ENCODE measurements around the gene BCL11B.

Gene BCL11B

GRCh38 chr14:99254328-99255009 is 17.5 kb downstream of the BCL11B start:
- no peaks in the 10 kb centered on the region for H3K9me3 Mint-ChIP-seq
- no peak for DNase-seq
- peak overlapping the region; percentile 81 to 87 for H3K4me3 Mint-ChIP-seq
- H3K4me1 Mint-ChIP-seq, result peaks cover 97% of the 10 kb centered on the region
- no peak for ATAC-seq
- no peaks in the 10 kb centered on the region for H3K27me3 Mint-ChIP-seq
- H3K27ac Mint-ChIP-seq, result peak overlapping the region; percentile 88 to 95

GRCh38 chr14:99253890-99254289 is 18.1 kb downstream of the BCL11B start:
- H3K27ac Mint-ChIP-seq, result peak overlapping the region; percentile 88 to 95
- DNase-seq (no peak), ATAC-seq (no peak)
- H3K4me3 Mint-ChIP-seq, result peak overlapping the region; percentile 81 to 87
- no peaks in the 10 kb centered on the region for H3K27me3 Mint-ChIP-seq
- H3K9me3 Mint-ChIP-seq, result no peaks in the 10 kb centered on the region
- H3K4me1 Mint-ChIP-seq, result peaks cover 97% of the 10 kb centered on the region

- H3K9me3 Mint-ChIP-seq, result no peaks in the 10 kb centered on the region
- peak overlapping the region; percentile 91 to 95 for H3K27ac Mint-ChIP-seq
- ATAC-seq (peak; percentile 73), DNase-seq (peak in 1 of 2 donors; percentile 61)
- H3K27me3 Mint-ChIP-seq, result no peaks in the 10 kb centered on the region
- H3K4me3 Mint-ChIP-seq, result peak overlapping the region; percentile 81 to 87
- peaks cover 97% of the 10 kb centered on the region for H3K4me1 Mint-ChIP-seq
Observed at GRCh38 chr14:99252940-99253868, 18.8 kb downstream of the BCL11B start.

GRCh38 chr14:99252443-99252939 is 19.5 kb downstream of the BCL11B start:
- DNase-seq (no peak), ATAC-seq (no peak)
- peak overlapping the region; percentile 81 to 87 for H3K4me3 Mint-ChIP-seq
- H3K27me3 Mint-ChIP-seq, result no peaks in the 10 kb centered on the region
- peaks cover 97% of the 10 kb centered on the region for H3K4me1 Mint-ChIP-seq
- H3K9me3 Mint-ChIP-seq, result no peaks in the 10 kb centered on the region
- H3K27ac Mint-ChIP-seq, result peak overlapping the region; percentile 91 to 95

GRCh38 chr14:99251721-99252120 is 20.3 kb downstream of the BCL11B start:
- Mint-ChIP-seq H3K9me3 (no peaks in the 10 kb centered on the region), H3K4me3 (peak overlapping the region; percentile 63 to 76), H3K27me3 (no peaks in the 10 kb centered on the region), H3K27ac (peak overlapping the region; percentile 42 to 78), H3K4me1 (peaks cover 97% of the 10 kb centered on the region)
- no peak for DNase-seq
- no peak for ATAC-seq

- H3K27ac Mint-ChIP-seq, result peak overlapping the region; percentile 71 to 78
- no peak for DNase-seq
- no peaks in the 10 kb centered on the region for H3K9me3 Mint-ChIP-seq
- peak overlapping the region; percentile 76 to 79 for H3K4me3 Mint-ChIP-seq
- ATAC-seq, result no peak
- no peaks in the 10 kb centered on the region for H3K27me3 Mint-ChIP-seq
- H3K4me1 Mint-ChIP-seq, result peaks cover 92% of the 10 kb centered on the region
Observed at GRCh38 chr14:99250636-99251208, 21.3 kb downstream of the BCL11B start.

- ATAC-seq, result peak; percentile 21
- no peak for DNase-seq
- H3K4me3 Mint-ChIP-seq, result peak overlapping the region; percentile 76 to 84
- H3K27me3 Mint-ChIP-seq, result no peaks in the 10 kb centered on the region
- peak overlapping the region; percentile 36 to 93 for H3K27ac Mint-ChIP-seq
- H3K4me1 Mint-ChIP-seq, result peaks cover 83% of the 10 kb centered on the region
- H3K9me3 Mint-ChIP-seq, result no peaks in the 10 kb centered on the region
Observed at GRCh38 chr14:99249389-99249788, 22.6 kb downstream of the BCL11B start.

GRCh38 chr14:99248761-99249171 is 23.2 kb downstream of the BCL11B start:
- Mint-ChIP-seq H3K4me1 (peaks cover 83% of the 10 kb centered on the region), H3K4me3 (peak overlapping the region; percentile 84 to 88), H3K9me3 (no peaks in the 10 kb centered on the region), H3K27ac (peak overlapping the region; percentile 90 to 93), H3K27me3 (no peaks in the 10 kb centered on the region)
- DNase-seq (no peak), ATAC-seq (peak; percentile 37)

GRCh38 chr14:99247772-99248171 is 24.2 kb downstream of the BCL11B start:
- Mint-ChIP-seq H3K27ac (peak overlapping the region; percentile 90 to 92), H3K9me3 (no peaks in the 10 kb centered on the region)

GRCh38 chr14:99247101-99247729 is 24.8 kb downstream of the BCL11B start:
- Mint-ChIP-seq H3K27me3 (no peaks in the 10 kb centered on the region), H3K4me3 (peak overlapping the region; percentile 84 to 88), H3K9me3 (no peaks in the 10 kb centered on the region), H3K27ac (peak overlapping the region; percentile 10 to 85), H3K4me1 (peaks cover 83% of the 10 kb centered on the region)
- DNase-seq, result no peak
- ATAC-seq, result no peak

More at GRCh38 chr14:99247772-99248171, 24.2 kb downstream of the BCL11B start:
- no peak for DNase-seq
- ATAC-seq, result no peak
- peak overlapping the region; percentile 84 to 88 for H3K4me3 Mint-ChIP-seq
- H3K4me1 Mint-ChIP-seq, result peaks cover 83% of the 10 kb centered on the region
- H3K27me3 Mint-ChIP-seq, result no peaks in the 10 kb centered on the region

GRCh38 chr14:99246536-99247097 is 25.4 kb downstream of the BCL11B start:
- peak in 1 of 2 donors; percentile 50 for DNase-seq
- H3K9me3 Mint-ChIP-seq, result no peaks in the 10 kb centered on the region
- H3K27ac Mint-ChIP-seq, result peak overlapping the region; percentile 77 to 85
- H3K4me3 Mint-ChIP-seq, result peak overlapping the region; percentile 84 to 88
- peaks cover 83% of the 10 kb centered on the region for H3K4me1 Mint-ChIP-seq
- ATAC-seq, result peak; percentile 49
- H3K27me3 Mint-ChIP-seq, result no peaks in the 10 kb centered on the region

- Mint-ChIP-seq H3K9me3 (no peaks in the 10 kb centered on the region), H3K4me3 (peak overlapping the region; percentile 84 to 88), H3K4me1 (peaks cover 83% of the 10 kb centered on the region), H3K27me3 (no peaks in the 10 kb centered on the region), H3K27ac (peak overlapping the region; percentile 91 to 93)
- ATAC-seq, result no peak
- DNase-seq, result peak in 1 of 2 donors; percentile 36
Observed at GRCh38 chr14:99245564-99246511, 26.2 kb downstream of the BCL11B start.

GRCh38 chr14:99244941-99245563 is 26.9 kb downstream of the BCL11B start:
- Mint-ChIP-seq H3K27ac (peak overlapping the region; percentile 91 to 93), H3K4me1 (peaks cover 83% of the 10 kb centered on the region), H3K9me3 (no peaks in the 10 kb centered on the region), H3K27me3 (no peaks in the 10 kb centered on the region), H3K4me3 (peak overlapping the region; percentile 84 to 88)
- ATAC-seq, result no peak
- no peak for DNase-seq

Measured in stimulated activated naive CD8-positive, alpha-beta T cell treated with anti-CD3 and anti-CD28 coated beads, Interleukin-15, amount 100 ng/mL, for 72 hours (primary cell).